GM23338 (cell line): ENCODE measurements around the gene SPDYE17.
"Not testable (repeated sequence)": the region's sequence is repeated elsewhere in the genome, so short reads cannot be mapped to it uniquely, and the experiment has no call there.

Source experiments
- CREB1 ChIP-seq: fragments of 250-450 bp; sonication (Bioruptor Pico); IDR thresholded peaks from 2 replicates; pipeline ENCODE4 v1.5.0; 2020; ENCODE audit warnings: low read depth, mild to moderate bottlenecking, moderate library complexity
- CTCF ChIP-seq, 2 experiments: fragments of 200-600 bp in 1 of 2; sonication (generic) in 1 of 2; conservative IDR thresholded peaks; 2 replicates each; pipeline versions ENCODE4 v1.5.1 to v1.6.1; 2016 to 2017; ENCODE audit warnings: antibody characterized with exemption in 2 of 2, low read depth in 2 of 2, mild to moderate bottlenecking in 2 of 2, moderate library complexity in 1 of 2
- ETS1 ChIP-seq: IDR thresholded peaks from 2 replicates; pipeline ENCODE4 v1.6.1; 2016; ENCODE audit warnings: antibody characterized with exemption
- EZH2 ChIP-seq: fragments of 200-600 bp; sonication (generic); IDR thresholded peaks from one replicate; pipeline ENCODE4 v1.8.0; 2017; ENCODE audit warnings: antibody characterized with exemption, mild to moderate bottlenecking, low read depth; ENCODE audit not compliant: unreplicated experiment
- EZH2phosphoT487 ChIP-seq: fragments of 200-600 bp; sonication (generic); IDR thresholded peaks from one replicate; pipeline ENCODE4 v1.8.1; 2018; ENCODE audit warnings: antibody characterized with exemption; ENCODE audit not compliant: unreplicated experiment
- JUNB ChIP-seq: IDR thresholded peaks from one replicate; pipeline ENCODE4 v1.6.1; 2016; ENCODE audit warnings: antibody characterized with exemption; ENCODE audit not compliant: unreplicated experiment
- NANOG ChIP-seq: IDR thresholded peaks from 2 replicates; pipeline ENCODE4 v1.6.1; 2016; ENCODE audit warnings: antibody characterized with exemption, borderline replicate concordance
- POLR2AphosphoS5 ChIP-seq: IDR thresholded peaks from 2 replicates; pipeline ENCODE4 v1.6.1; 2016; ENCODE audit warnings: antibody characterized with exemption, low read depth
- REST ChIP-seq: IDR thresholded peaks from one replicate; pipeline ENCODE4 v1.6.1; 2018; ENCODE audit warnings: antibody characterized with exemption; ENCODE audit not compliant: unreplicated experiment
- STAT1 ChIP-seq: IDR thresholded peaks from one replicate; pipeline ENCODE4 v1.6.1; 2016; ENCODE audit warnings: antibody characterized with exemption; ENCODE audit not compliant: unreplicated experiment
- ZNF331 ChIP-seq: fragments of 250-450 bp; sonication (Bioruptor Pico); IDR thresholded peaks from 2 replicates; pipeline ENCODE4 v1.5.0; 2020; ENCODE audit warnings: low read depth, mild to moderate bottlenecking, moderate library complexity
- ZNF462 ChIP-seq: fragments of 250-450 bp; sonication (Bioruptor Pico); IDR thresholded peaks from 2 replicates; pipeline ENCODE4 v1.5.0; 2020; ENCODE audit warnings: mild to moderate bottlenecking, moderate library complexity

GRCh38 chr7:76972391-76972790 is 59.8 kb downstream of the SPDYE17 start:
- TF ChIP-seq CTCF (conservative IDR thresholded peaks at IDR 0.05; ENCODE audit: low read depth in 2 of 2); EZH2; POLR2AphosphoS5; NANOG; EZH2phosphoT487; REST; CREB1 (CRISPR knock-in tag); JUNB; ETS1; STAT1; ZNF331 (CRISPR knock-in tag); ZNF462: not testable (repeated sequence)
